ENCODE data around the gene PNCK.

The PNCK gene

GRCh38 chrX:153627675-153628111, 45.9 kb downstream of the PNCK start:
- no peak for DNase-seq (ENCODE audit: low read depth in 2 of 2)

GRCh38 chrX:153626863-153627674, 46.5 kb downstream of the PNCK start:
- no peak for DNase-seq (ENCODE audit: low read depth in 2 of 2)

GRCh38 chrX:153626025-153626633, 47.5 kb downstream of the PNCK start:
- DNase-seq (ENCODE audit: low read depth in 2 of 2) = no peak

GRCh38 chrX:153625271-153626024, 48.2 kb downstream of the PNCK start:
- no peak for DNase-seq (ENCODE audit: low read depth in 2 of 2)

- DNase-seq (ENCODE audit: low read depth in 2 of 2) = no peak
Observed at GRCh38 chrX:153624196-153625091, 49.2 kb downstream of the PNCK start.

GRCh38 chrX:153623310-153624029, 50.1 kb downstream of the PNCK start:
- DNase-seq (ENCODE audit: low read depth in 2 of 2) = no peak

GRCh38 chrX:153622661-153623309, 50.8 kb downstream of the PNCK start:
- DNase-seq (ENCODE audit: low read depth in 2 of 2) = no peak

- DNase-seq (ENCODE audit: low read depth in 2 of 2) = no peak
Observed at GRCh38 chrX:153621949-153622598, 51.5 kb downstream of the PNCK start.

- DNase-seq (ENCODE audit: low read depth in 2 of 2) = no peak
Observed at GRCh38 chrX:153620576-153620975, 53.0 kb downstream of the PNCK start.
